ENCODE results near the gene NRXN3.

- TF ChIP-seq GATA3 (IDR thresholded peaks at IDR 0.05; ENCODE audit: low read depth, low read length) (no peak), GATA2 (IDR thresholded peaks at IDR 0.05; ENCODE audit: low read depth, low read length) (no peak)
These were observed 1413.7 kb downstream of the NRXN3 start for GRCh38 chr14:79583738-79584408.

Data from SH-SY5Y (cell line).